Erythroblast (primary cell): ENCODE results near the gene FES.
A peak's percentile ranks its signal among the peaks of the same experiment; 100 is the strongest.

Experiments
- GATA1 ChIP-seq: IDR thresholded peaks from 2 replicates; pipeline ENCODE4 v1.6.1; 2011; ENCODE audit warnings: low read depth, mild to moderate bottlenecking, control low read depth, low read length, moderate library complexity
- POLR2A ChIP-seq: IDR thresholded peaks from 2 replicates; pipeline ENCODE4 v1.6.1; 2011; ENCODE audit warnings: mild to moderate bottlenecking, low read length

GRCh38 chr15:90839187-90840071 lies 44.9 kb upstream of the FES start:
- TF ChIP-seq POLR2A, result peak; percentile 18
- no peak for TF ChIP-seq GATA1
